Measurements from ENCODE around the gene DUSP23.

The DUSP23 gene

DNA sequence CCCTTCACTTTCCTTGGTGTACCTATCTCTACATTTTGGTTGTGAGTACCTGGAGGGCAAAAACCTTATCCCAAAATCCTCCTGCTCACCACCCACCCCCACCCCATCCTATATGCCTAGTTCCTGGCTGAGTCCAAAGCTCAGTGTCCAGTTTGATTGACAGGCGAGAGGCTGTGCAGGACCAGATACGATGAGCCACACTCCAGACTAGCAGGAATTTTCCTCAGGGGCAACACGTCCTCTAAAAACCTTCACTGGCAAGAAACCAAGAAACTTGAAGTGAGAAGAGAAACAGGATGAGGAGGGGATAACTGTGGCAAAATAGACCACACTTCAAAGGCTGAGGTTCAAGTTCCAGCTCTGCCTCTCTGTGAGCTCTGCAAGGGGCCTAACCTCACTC lies 44.8 kb downstream of the DUSP23 start:
- peaks cover 18 to 26% of the 10 kb centered on the region in 2 experiments for H3K4me1 ChIP-seq (ENCODE audit: control insufficient read depth in 1 of 2, insufficient read depth in 2 of 2, low read length in 2 of 2)
- no peak overlapping the region for H3K4ac ChIP-seq (ENCODE audit: low read depth, low read length)
- H3K14ac ChIP-seq (ENCODE audit: low read length) = no peak overlapping the region
- no peak overlapping the region for H2BK5ac ChIP-seq (ENCODE audit: low read depth, low read length, poor library complexity)
- no peak overlapping the region for H3K9ac ChIP-seq (ENCODE audit: low read length)
- H3K23ac ChIP-seq (ENCODE audit: low read length) = no peak overlapping the region
- no peak overlapping the region for H3K4me2 ChIP-seq (ENCODE audit: low read length)
- no peak for DNase-seq
- no peaks in the 10 kb centered on the region for H3K9me3 ChIP-seq (ENCODE audit: insufficient read depth, low read depth, low read length)
- no peak overlapping the region for H2AFZ ChIP-seq (ENCODE audit: insufficient read depth, low read length, poor library complexity)
- no peak overlapping the region for H4K12ac ChIP-seq (ENCODE audit: low read depth, low read length)
- no peak overlapping the region for H4K8ac ChIP-seq (ENCODE audit: low read depth, low read length)
- no peak overlapping the region for H2AK5ac ChIP-seq (ENCODE audit: low read length)
- no peak overlapping the region for H3K4me3 ChIP-seq (ENCODE audit: low read depth, low read length)
- no peak overlapping the region for H3K18ac ChIP-seq (ENCODE audit: low read length)
- H3K27me3 ChIP-seq (ENCODE audit: insufficient read depth, low read length) = no peaks in the 10 kb centered on the region
- H3K27ac ChIP-seq (ENCODE audit: low read depth, low read length) = peak overlapping the region; percentile 15
- no peak overlapping the region for H4K91ac ChIP-seq (ENCODE audit: low read depth, low read length)
- H2BK120ac ChIP-seq (ENCODE audit: insufficient read depth, low read length, poor library complexity) = no peak overlapping the region
- no peaks in the 10 kb centered on the region for H3K36me3 ChIP-seq (ENCODE audit: control insufficient read depth in 1 of 2, insufficient read depth in 2 of 2, low read length in 2 of 2)
- no CpG with 5 or more reads among the region's 3 CpGs for WGBS (ENCODE audit: extremely low coverage, insufficient coverage, insufficient read length)
- H2BK12ac ChIP-seq (ENCODE audit: low read length) = no peak overlapping the region
- peaks cover 2% of the 10 kb centered on the region for H3K79me1 ChIP-seq (ENCODE audit: low read length)
- no peaks in the 10 kb centered on the region for H3K79me2 ChIP-seq (ENCODE audit: control insufficient read depth, insufficient read depth, low read length, poor library complexity)

DNA sequence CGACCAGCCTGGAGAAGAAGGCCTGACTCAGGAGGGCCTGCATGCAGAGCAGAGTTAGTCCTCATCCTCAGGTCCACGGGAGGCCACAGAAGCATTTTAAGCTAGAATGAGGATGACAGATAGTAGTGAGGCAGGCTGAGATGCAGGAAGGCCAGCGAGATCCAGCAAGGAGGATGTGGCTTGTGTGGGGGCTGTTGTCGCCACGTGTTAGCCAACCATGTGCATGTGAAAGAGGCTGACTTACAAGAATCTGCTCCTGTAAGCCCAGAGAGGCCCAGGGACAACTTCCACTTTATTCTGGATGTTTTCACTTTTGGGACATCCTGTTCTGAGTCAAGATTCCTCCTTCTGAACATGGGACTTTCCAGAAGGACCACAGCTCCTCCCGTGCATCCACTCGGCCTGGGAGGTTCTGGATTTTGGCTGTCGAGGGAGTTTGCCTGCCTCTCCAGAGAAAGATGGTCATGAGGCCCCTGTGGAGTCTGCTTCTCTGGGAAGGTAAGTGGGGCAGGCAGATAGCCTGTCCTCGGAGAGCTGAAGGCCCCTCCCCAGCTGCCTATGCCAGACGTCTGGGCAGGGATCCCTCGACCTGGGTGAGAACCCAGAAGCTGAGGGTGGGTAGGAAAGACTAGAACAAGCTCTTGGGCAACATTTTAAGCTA lies 45.8 kb downstream of the DUSP23 start, which contains the start of gene SLAMF8:
SLAMF8 (plus strand) TSS at position 433 of the 661 bp plus-strand sequence; CDS start at position 459, 26 bp downstream.
- Histone ChIP-seq H2BK5ac (ENCODE audit: low read depth, low read length, poor library complexity) (no peak within 1 kb of the TSS), H3K18ac (ENCODE audit: low read length) (no peak within 1 kb of the TSS), H2AFZ (ENCODE audit: insufficient read depth, low read length, poor library complexity) (no peak within 1 kb of the TSS), H3K4me2 (ENCODE audit: low read length) (no peak within 1 kb of the TSS), H3K79me2 (ENCODE audit: control insufficient read depth, insufficient read depth, low read length, poor library complexity) (no peaks in the 10 kb centered on the region), H3K36me3 (ENCODE audit: control insufficient read depth in 1 of 2, insufficient read depth in 2 of 2, low read length in 2 of 2) (no peaks in the 10 kb centered on the region), H2BK12ac (ENCODE audit: low read length) (peak within 1 kb of the TSS; percentile 3), H3K9me3 (ENCODE audit: insufficient read depth, low read depth, low read length) (no peaks in the 10 kb centered on the region), H3K27me3 (ENCODE audit: insufficient read depth, low read length) (no peaks in the 10 kb centered on the region), H3K14ac (ENCODE audit: low read length) (no peak within 1 kb of the TSS), H3K4me1 (ENCODE audit: control insufficient read depth in 1 of 2, insufficient read depth in 2 of 2, low read length in 2 of 2) (peaks cover 18 to 26% of the 10 kb centered on the region in 2 experiments), H3K4ac (ENCODE audit: low read depth, low read length) (no peak within 1 kb of the TSS), H3K4me3 (ENCODE audit: low read depth, low read length) (no peak within 1 kb of the TSS), H4K12ac (ENCODE audit: low read depth, low read length) (no peak within 1 kb of the TSS), H3K9ac (ENCODE audit: low read length) (no peak within 1 kb of the TSS), H3K23ac (ENCODE audit: low read length) (no peak within 1 kb of the TSS), H4K8ac (ENCODE audit: low read depth, low read length) (no peak within 1 kb of the TSS), H4K91ac (ENCODE audit: low read depth, low read length) (peak within 1 kb of the TSS; percentile 7), H2BK120ac (ENCODE audit: insufficient read depth, low read length, poor library complexity) (no peak within 1 kb of the TSS), H3K79me1 (ENCODE audit: low read length) (peaks cover 2% of the 10 kb centered on the region), H2AK5ac (ENCODE audit: low read length) (no peak within 1 kb of the TSS), H3K27ac (ENCODE audit: low read depth, low read length) (peak within 1 kb of the TSS; percentile 15)
- peak in 1 of 2 donors; percentile 38 for DNase-seq
- WGBS (ENCODE audit: extremely low coverage, insufficient coverage, insufficient read length) = no CpG with 5 or more reads among the region's 11 CpGs

GRCh38 chr1:159827102-159827490 lies 46.3 kb downstream of the DUSP23 start:
- no CpG with 5 or more reads among the region's 6 CpGs for WGBS (ENCODE audit: extremely low coverage, insufficient coverage, insufficient read length)
- H3K4ac ChIP-seq (ENCODE audit: low read depth, low read length) = no peak overlapping the region

GRCh38 chr1:159827549-159827948 lies 46.8 kb downstream of the DUSP23 start:
- no peak overlapping the region for H3K4ac ChIP-seq (ENCODE audit: low read depth, low read length)
- no peak for DNase-seq
- no peak overlapping the region for H2BK12ac ChIP-seq (ENCODE audit: low read length)
- WGBS (ENCODE audit: extremely low coverage, insufficient coverage, insufficient read length) = no CpG with 5 or more reads among the region's 3 CpGs
- H2BK5ac ChIP-seq (ENCODE audit: low read depth, low read length, poor library complexity) = no peak overlapping the region
- H3K36me3 ChIP-seq (ENCODE audit: control insufficient read depth in 1 of 2, insufficient read depth in 2 of 2, low read length in 2 of 2) = no peaks in the 10 kb centered on the region
- H4K8ac ChIP-seq (ENCODE audit: low read depth, low read length) = no peak overlapping the region
- H3K4me1 ChIP-seq (ENCODE audit: control insufficient read depth in 1 of 2, insufficient read depth in 2 of 2, low read length in 2 of 2) = peaks cover 18 to 26% of the 10 kb centered on the region in 2 experiments
- no peak overlapping the region for H3K4me3 ChIP-seq (ENCODE audit: low read depth, low read length)
- no peak overlapping the region for H2BK120ac ChIP-seq (ENCODE audit: insufficient read depth, low read length, poor library complexity)
- H2AK5ac ChIP-seq (ENCODE audit: low read length) = no peak overlapping the region
- H3K27me3 ChIP-seq (ENCODE audit: insufficient read depth, low read length) = no peaks in the 10 kb centered on the region
- H3K14ac ChIP-seq (ENCODE audit: low read length) = no peak overlapping the region
- no peaks in the 10 kb centered on the region for H3K9me3 ChIP-seq (ENCODE audit: insufficient read depth, low read depth, low read length)
- H3K18ac ChIP-seq (ENCODE audit: low read length) = no peak overlapping the region
- H3K79me2 ChIP-seq (ENCODE audit: control insufficient read depth, insufficient read depth, low read length, poor library complexity) = no peaks in the 10 kb centered on the region
- no peak overlapping the region for H3K23ac ChIP-seq (ENCODE audit: low read length)
- no peak overlapping the region for H4K91ac ChIP-seq (ENCODE audit: low read depth, low read length)
- no peak overlapping the region for H3K4me2 ChIP-seq (ENCODE audit: low read length)
- no peak overlapping the region for H3K27ac ChIP-seq (ENCODE audit: low read depth, low read length)
- peaks cover 2% of the 10 kb centered on the region for H3K79me1 ChIP-seq (ENCODE audit: low read length)
- H2AFZ ChIP-seq (ENCODE audit: insufficient read depth, low read length, poor library complexity) = no peak overlapping the region
- H3K9ac ChIP-seq (ENCODE audit: low read length) = no peak overlapping the region
- H4K12ac ChIP-seq (ENCODE audit: low read depth, low read length) = no peak overlapping the region

More at GRCh38 chr1:159827102-159827490, 46.3 kb downstream of the DUSP23 start:
- Histone ChIP-seq H3K79me2 (ENCODE audit: control insufficient read depth, insufficient read depth, low read length, poor library complexity) (no peaks in the 10 kb centered on the region), H3K9ac (ENCODE audit: low read length) (no peak overlapping the region), H3K9me3 (ENCODE audit: insufficient read depth, low read depth, low read length) (no peaks in the 10 kb centered on the region), H2AFZ (ENCODE audit: insufficient read depth, low read length, poor library complexity) (no peak overlapping the region), H4K91ac (ENCODE audit: low read depth, low read length) (peak overlapping the region; percentile 7), H2BK120ac (ENCODE audit: insufficient read depth, low read length, poor library complexity) (no peak overlapping the region), H4K8ac (ENCODE audit: low read depth, low read length) (no peak overlapping the region), H2BK5ac (ENCODE audit: low read depth, low read length, poor library complexity) (no peak overlapping the region), H4K12ac (ENCODE audit: low read depth, low read length) (no peak overlapping the region), H3K27me3 (ENCODE audit: insufficient read depth, low read length) (no peaks in the 10 kb centered on the region), H3K79me1 (ENCODE audit: low read length) (peaks cover 2% of the 10 kb centered on the region), H2AK5ac (ENCODE audit: low read length) (no peak overlapping the region), H3K27ac (ENCODE audit: low read depth, low read length) (no peak overlapping the region), H3K14ac (ENCODE audit: low read length) (no peak overlapping the region), H3K23ac (ENCODE audit: low read length) (no peak overlapping the region), H3K4me3 (ENCODE audit: low read depth, low read length) (no peak overlapping the region), H3K36me3 (ENCODE audit: control insufficient read depth in 1 of 2, insufficient read depth in 2 of 2, low read length in 2 of 2) (no peaks in the 10 kb centered on the region), H3K4me1 (ENCODE audit: control insufficient read depth in 1 of 2, insufficient read depth in 2 of 2, low read length in 2 of 2) (peaks cover 18 to 26% of the 10 kb centered on the region in 2 experiments), H3K18ac (ENCODE audit: low read length) (no peak overlapping the region), H3K4me2 (ENCODE audit: low read length) (no peak overlapping the region), H2BK12ac (ENCODE audit: low read length) (no peak overlapping the region)
- no peak for DNase-seq
